HepG2 (cell line): Measurements from ENCODE around the gene MADCAM1. TPM values are rescaled to one million over a fixed set of nuclear protein-coding genes. Genes with fewer than 3 reads are reported as not detected.

Source experiments
- AGO2 ChIP-seq: fragments of 200-400 bp; formaldehyde crosslinking; optimal IDR thresholded peaks from 2 replicates; pipeline ENCODE3; 2017; ENCODE audit warnings: mild to moderate bottlenecking, low read depth, low read length, moderate library complexity
- CHD2 ChIP-seq: IDR thresholded peaks from 2 replicates; pipeline ENCODE4 v1.6.1; 2011; ENCODE audit warnings: low read depth, low read length, improper control_type of control experiment
- DMTF1 ChIP-seq: sonication (generic); formaldehyde crosslinking; IDR thresholded peaks from 2 replicates; pipeline ENCODE4 v1.4.0; 2020; ENCODE audit warnings: mild to moderate bottlenecking, missing genetic modification reagents
- ELF3 ChIP-seq: IDR thresholded peaks from 2 replicates; pipeline ENCODE4 v1.6.1; 2016; ENCODE audit warnings: missing genetic modification reagents, missing compliant biosample characterization
- KDM3A ChIP-seq: IDR thresholded peaks from 2 replicates; pipeline ENCODE4 v1.6.1; 2018; ENCODE audit warnings: low read depth, missing compliant biosample characterization
- PAXIP1 ChIP-seq: sonication (generic); formaldehyde crosslinking; conservative IDR thresholded peaks from 2 replicates; pipeline ENCODE4 v1.4.0; 2020; ENCODE audit warnings: mild to moderate bottlenecking, missing genetic modification reagents, moderate library complexity
- PHF21A ChIP-seq: sonication (generic); formaldehyde crosslinking; IDR thresholded peaks from 2 replicates; pipeline ENCODE4 v1.5.0; 2020; ENCODE audit warnings: mild to moderate bottlenecking, missing genetic modification reagents
- RARA ChIP-seq: IDR thresholded peaks from 2 replicates; pipeline ENCODE4 v1.6.1; 2016; ENCODE audit warnings: missing genetic modification reagents, missing compliant biosample characterization
- SRSF1 ChIP-seq: fragments of 200-400 bp; formaldehyde crosslinking; optimal IDR thresholded peaks from 2 replicates; pipeline ENCODE3; 2017; ENCODE audit warnings: mild to moderate bottlenecking, low read depth, low read length, moderate library complexity
- STAT5B ChIP-seq: sonication (generic); formaldehyde crosslinking; IDR thresholded peaks from 2 replicates; pipeline ENCODE4 v1.4.0; 2020; ENCODE audit warnings: missing genetic modification reagents
- TGIF2 ChIP-seq: IDR thresholded peaks from 2 replicates; pipeline ENCODE4 v1.6.1; 2016; ENCODE audit warnings: control low read depth, missing compliant biosample characterization
- TRAFD1 ChIP-seq: sonication (generic); formaldehyde crosslinking; IDR thresholded peaks from 2 replicates; pipeline ENCODE4 v1.5.1; 2020; ENCODE audit warnings: missing genetic modification reagents, mild to moderate bottlenecking, borderline replicate concordance
- XBP1 ChIP-seq: sonication (generic); formaldehyde crosslinking; IDR thresholded peaks from 2 replicates; pipeline ENCODE4 v1.5.0; 2020; ENCODE audit warnings: missing genetic modification reagents
- ZMAT5 ChIP-seq: sonication (generic); formaldehyde crosslinking; IDR thresholded peaks from 2 replicates; pipeline ENCODE4 v1.5.0; 2020; ENCODE audit warnings: mild to moderate bottlenecking, low read depth, missing genetic modification reagents, borderline replicate concordance
- ZNF383 ChIP-seq: sonication (generic); formaldehyde crosslinking; IDR thresholded peaks from 2 replicates; pipeline ENCODE4 v1.4.0; 2020; ENCODE audit warnings: missing genetic modification reagents, mild to moderate bottlenecking, borderline replicate concordance
- ZNF546 ChIP-seq: sonication (generic); formaldehyde crosslinking; conservative IDR thresholded peaks from 2 replicates; pipeline ENCODE4 v1.8.1; 2023; ENCODE audit warnings: mild to moderate bottlenecking, missing genetic modification reagents
- ZNF710 ChIP-seq: sonication (generic); formaldehyde crosslinking; IDR thresholded peaks from 2 replicates; pipeline ENCODE4 v1.5.0; 2020; ENCODE audit warnings: mild to moderate bottlenecking, missing genetic modification reagents, borderline replicate concordance
- polyA plus RNA-seq, 8 experiments: library from polyadenylated mRNA; depleted of rRNA in 3 of 8; stranded (reverse) in 7 of 8; unstranded in 1 of 8; fragments of >200 nt; fragmentation: Illumina TruSeq in 4 of 8; extraction: Trizol in 4 of 8; gene quantifications; 2 replicates each; pipeline versions ENCODE4 v1.2.1 to v1.2.3, GENCODE V29; 2011 to 2016; ENCODE audit warnings: low read depth in 4 of 8, missing spikeins in 1 of 8, mixed read lengths in 1 of 8; ENCODE audit not compliant: insufficient read depth in 1 of 8
- total RNA-seq, 5 experiments: library from RNA; depleted of rRNA; stranded (reverse); fragments of >200 nt; fragmentation: Illumina TruSeq; extraction: Trizol; gene quantifications; 2 replicates each; pipeline ENCODE4 v1.2.3, GENCODE V29; 2016; ENCODE audit warnings: low read depth in 1 of 5

Gene MADCAM1
- total and polyA plus RNA-seq, 2 of the 13 experiments (the other 11 are each of a cell fraction or from before 2014, with no cell fraction given) = 0.29 to 0.33 TPM

GRCh38 chr19:530134-531008, 34.1 kb downstream of the MADCAM1 start (continued):
- TF ChIP-seq PAXIP1 (CRISPR knock-in tag) = peak; percentile 67
- TF ChIP-seq ZNF710 (CRISPR knock-in tag) = no peak
- TF ChIP-seq PHF21A (CRISPR knock-in tag) = peak; percentile 76; the same call in 1 of the 2 replicates
- TF ChIP-seq AGO2 = no peak
- TF ChIP-seq TRAFD1 (CRISPR knock-in tag) = no peak
- TF ChIP-seq ZNF546 = peak; percentile 88; the same call in 1 of the 2 replicates
- TF ChIP-seq STAT5B (CRISPR knock-in tag) = no peak
- TF ChIP-seq CHD2 = no peak
- TF ChIP-seq KDM3A (CRISPR knock-in tag) = 0 out of 2 replicates have a peak, but pooled peaks have one; percentile 30
- TF ChIP-seq ZMAT5 (CRISPR knock-in tag) = no peak
- no peak for TF ChIP-seq ZNF383
- peak; percentile 61 for TF ChIP-seq SRSF1
- no peak for TF ChIP-seq XBP1 (CRISPR knock-in tag)
- TF ChIP-seq TGIF2 (CRISPR knock-in tag) = no peak
- no peak; the same call in 1 of the 2 replicates for TF ChIP-seq DMTF1 (CRISPR knock-in tag)
- TF ChIP-seq ELF3 (CRISPR knock-in tag) = peak; percentile 1; the same call in 1 of the 2 replicates
- TF ChIP-seq RARA = peak; percentile 19; the same call in 1 of the 2 replicates
